Fibroblast of lung (primary cell): ENCODE results near the gene APOD.

Experiments used
- CTCF ChIP-seq, 2 donors: IDR thresholded peaks in 1 of 2; conservative IDR thresholded peaks in 1 of 2; 1 replicate in 1 of 2; 2 replicates in 1 of 2; pipeline ENCODE4 v1.5.1; 2011 to 2012; ENCODE audit warnings: low read length in 2 of 2, control low read depth in 1 of 2, inconsistent platforms in 1 of 2, low read depth in 1 of 2, mild to moderate bottlenecking in 1 of 2
- EZH2 ChIP-seq: IDR thresholded peaks from 2 replicates; pipeline ENCODE4 v1.5.1; 2012; ENCODE audit warnings: low read length, control low read depth, mild to moderate bottlenecking; ENCODE audit errors: missing control alignments

- TF ChIP-seq CTCF (conservative IDR thresholded peaks at IDR 0.05 in 1 of 2, IDR thresholded peaks at IDR 0.05 in 1 of 2; ENCODE audit: low read depth in 1 of 2, low read length in 2 of 2) (no peak), EZH2 (no peak)
These were observed 18.0 kb downstream of the APOD start for GRCh38 chr3:195565716-195566115.
